Measurements from ENCODE around the gene TRPT1.
A peak's percentile ranks its signal among the peaks of the same experiment; 100 is the strongest.

TRPT1 gene, protein sequence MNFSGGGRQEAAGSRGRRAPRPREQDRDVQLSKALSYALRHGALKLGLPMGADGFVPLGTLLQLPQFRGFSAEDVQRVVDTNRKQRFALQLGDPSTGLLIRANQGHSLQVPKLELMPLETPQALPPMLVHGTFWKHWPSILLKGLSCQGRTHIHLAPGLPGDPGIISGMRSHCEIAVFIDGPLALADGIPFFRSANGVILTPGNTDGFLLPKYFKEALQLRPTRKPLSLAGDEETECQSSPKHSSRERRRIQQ

GRCh38 chr11:64225608-64226506 is at the start of gene TRPT1, which contains the start of gene NUDT22:
Gene TRPT1 (minus strand): TSS chr11:64226186. CDS start chr11:64225860, 326 bp downstream.
Gene NUDT22 (plus strand): TSS chr11:64226274. CDS start chr11:64226653, 379 bp downstream.
- H3K27ac ChIP-seq (ENCODE audit: low read depth, low read length) = peak within 1 kb of the TSS; percentile 87
- H3K9ac ChIP-seq (ENCODE audit: low read length in 5 of 5) = peak within 1 kb of the TSS; percentile 48 to 95 (median 86)
- no peaks in the 10 kb centered on the region for H3K9me3 ChIP-seq (ENCODE audit: control insufficient read depth in 5 of 5, low read length in 5 of 5)
- H3K4me3 ChIP-seq (ENCODE audit: low read depth in 1 of 5, low read length in 5 of 5) = peak within 1 kb of the TSS; percentile 83 to 94 (median 92)
- peaks cover 2 to 50% (median 44%) of the 10 kb centered on the region in 5 donors for H3K4me1 ChIP-seq (ENCODE audit: control insufficient read depth in 5 of 5, insufficient read depth in 5 of 5, low read length in 5 of 5)
- no peaks in the 10 kb centered on the region for H3K27me3 ChIP-seq (ENCODE audit: control insufficient read depth in 5 of 5, insufficient read depth in 4 of 5, low read length in 5 of 5)
- peaks cover 0 to 26% (median 14%) of the 10 kb centered on the region in 5 donors for H3K36me3 ChIP-seq (ENCODE audit: control insufficient read depth in 5 of 5, insufficient read depth in 5 of 5, low read length in 5 of 5)

GRCh38 chr11:64275031-64275800 is 49.2 kb upstream of the TRPT1 start:
- Histone ChIP-seq H3K9ac (ENCODE audit: low read length in 5 of 5) (no peak overlapping the region), H3K4me1 (ENCODE audit: control insufficient read depth in 5 of 5, insufficient read depth in 5 of 5, low read length in 5 of 5) (peaks cover 11 to 19% (median 16%) of the 10 kb centered on the region in 5 donors), H3K4me3 (ENCODE audit: low read depth in 1 of 5, low read length in 5 of 5) (no peak overlapping the region), H3K36me3 (ENCODE audit: control insufficient read depth in 5 of 5, insufficient read depth in 5 of 5, low read length in 5 of 5) (peaks cover 0 to 37% (median 22%) of the 10 kb centered on the region in 5 donors), H3K9me3 (ENCODE audit: control insufficient read depth in 5 of 5, low read length in 5 of 5) (peaks cover 0 to 3% (median 0%) of the 10 kb centered on the region in 5 donors), H3K27me3 (ENCODE audit: control insufficient read depth in 5 of 5, insufficient read depth in 4 of 5, low read length in 5 of 5) (peaks cover 0 to 7% (median 0%) of the 10 kb centered on the region in 5 donors), H3K27ac (ENCODE audit: low read depth, low read length) (no peak overlapping the region)

- Histone ChIP-seq H3K4me1 (ENCODE audit: control insufficient read depth in 5 of 5, insufficient read depth in 5 of 5, low read length in 5 of 5) (peaks cover 26 to 50% (median 36%) of the 10 kb centered on the region in 5 donors), H3K9ac (ENCODE audit: low read length in 5 of 5) (peak overlapping the region; percentile 95 to 99 (median 96)), H3K27ac (ENCODE audit: low read depth, low read length) (peak overlapping the region; percentile 99), H3K4me3 (ENCODE audit: low read depth in 1 of 5, low read length in 5 of 5) (peak overlapping the region; percentile 77 to 92 (median 89)), H3K27me3 (ENCODE audit: control insufficient read depth in 5 of 5, insufficient read depth in 4 of 5, low read length in 5 of 5) (peaks cover 0 to 13% (median 0%) of the 10 kb centered on the region in 5 donors), H3K36me3 (ENCODE audit: control insufficient read depth in 5 of 5, insufficient read depth in 5 of 5, low read length in 5 of 5) (peaks cover 0 to 18% (median 16%) of the 10 kb centered on the region in 5 donors), H3K9me3 (ENCODE audit: control insufficient read depth in 5 of 5, low read length in 5 of 5) (peaks cover 0 to 3% (median 0%) of the 10 kb centered on the region in 5 donors)
Observed at GRCh38 chr11:64269540-64270220, 43.7 kb upstream of the TRPT1 start.

DNA sequence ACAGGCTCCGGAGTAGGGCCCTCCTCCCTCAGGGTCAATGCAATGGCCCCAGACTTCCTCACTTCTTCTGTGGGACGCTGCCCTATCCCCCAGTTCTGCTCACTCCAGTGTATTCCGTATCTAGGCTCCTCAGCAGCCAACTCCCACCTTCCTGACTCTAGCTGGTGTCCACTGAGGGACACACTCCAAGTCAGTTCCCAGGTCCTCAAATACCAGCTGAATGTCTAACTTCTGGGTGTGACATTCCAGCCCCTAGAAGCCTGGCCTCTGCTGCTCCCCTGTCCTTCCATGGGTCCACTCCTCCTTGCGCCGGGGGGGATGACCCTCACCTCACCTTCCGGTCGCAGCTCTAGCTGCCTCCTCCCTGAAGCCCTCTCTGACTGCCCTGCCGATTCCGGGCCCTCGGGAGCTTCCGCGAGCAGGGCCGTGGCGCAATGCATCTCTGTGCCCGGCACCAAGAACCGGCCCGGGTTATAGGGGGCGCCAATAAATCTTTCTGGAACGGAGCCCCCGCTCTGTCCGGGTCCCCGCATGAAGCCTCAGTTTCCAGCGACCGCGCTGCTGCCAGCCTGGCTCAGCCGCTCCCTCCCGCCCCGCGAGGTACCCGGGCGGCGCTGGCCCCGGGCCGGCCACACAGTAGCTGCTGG is 43.0 kb upstream of the TRPT1 start:
- peaks cover 0 to 3% (median 0%) of the 10 kb centered on the region in 5 donors for H3K9me3 ChIP-seq (ENCODE audit: control insufficient read depth in 5 of 5, low read length in 5 of 5)
- peaks cover 26 to 50% (median 36%) of the 10 kb centered on the region in 5 donors for H3K4me1 ChIP-seq (ENCODE audit: control insufficient read depth in 5 of 5, insufficient read depth in 5 of 5, low read length in 5 of 5)
- H3K27me3 ChIP-seq (ENCODE audit: control insufficient read depth in 5 of 5, insufficient read depth in 4 of 5, low read length in 5 of 5) = peaks cover 0 to 13% (median 0%) of the 10 kb centered on the region in 5 donors
- peaks cover 0 to 25% (median 23%) of the 10 kb centered on the region in 5 donors for H3K36me3 ChIP-seq (ENCODE audit: control insufficient read depth in 5 of 5, insufficient read depth in 5 of 5, low read length in 5 of 5)
- H3K27ac ChIP-seq (ENCODE audit: low read depth, low read length) = peak overlapping the region; percentile 99
- H3K4me3 ChIP-seq (ENCODE audit: low read depth in 1 of 5, low read length in 5 of 5) = peak overlapping the region; percentile 69 to 92 (median 76)
- peak overlapping the region; percentile 35 to 91 (median 89) for H3K9ac ChIP-seq (ENCODE audit: low read length in 5 of 5)

DNA sequence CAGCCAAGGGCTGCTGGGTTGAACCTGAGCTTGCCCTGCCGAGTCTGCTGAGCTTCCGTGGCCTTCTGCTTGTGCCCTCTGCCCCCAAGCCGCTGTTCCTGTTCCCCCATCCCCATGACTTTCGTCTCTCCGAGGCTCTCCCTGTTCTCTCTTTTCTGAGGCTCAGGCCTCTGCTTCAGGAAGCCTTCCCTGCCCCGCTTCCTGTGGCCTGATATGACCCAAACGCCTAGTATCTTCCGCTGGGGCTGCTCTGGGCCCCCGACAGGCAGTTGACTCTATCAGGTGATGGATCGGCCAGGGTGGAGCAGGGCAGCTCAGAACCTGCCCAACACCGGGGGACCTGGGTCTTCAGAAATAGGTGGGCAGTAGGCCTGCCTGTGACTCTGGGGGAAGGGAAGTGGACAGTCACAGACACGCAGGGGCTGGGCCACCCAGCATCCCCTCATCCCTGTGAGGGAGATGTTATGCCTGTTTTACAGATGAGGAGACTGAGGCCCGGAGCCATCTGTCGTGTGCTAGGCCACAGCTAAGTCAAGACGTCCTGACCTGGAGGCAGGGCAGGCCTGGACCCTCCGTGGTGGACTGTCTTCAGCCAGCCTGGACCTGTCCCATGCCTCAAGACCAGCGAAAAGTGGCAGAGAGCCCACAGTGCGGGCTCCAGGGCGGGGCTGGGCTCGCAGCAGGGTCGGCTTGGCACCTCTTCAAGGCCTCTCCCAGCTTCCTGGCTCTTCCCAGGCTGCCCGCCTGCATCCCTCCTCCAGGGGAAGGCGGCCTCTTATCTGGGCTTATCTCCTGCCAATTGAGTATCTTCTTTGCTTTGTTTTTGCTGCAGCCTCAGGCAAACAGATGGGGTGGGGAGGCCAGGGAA is 42.3 kb upstream of the TRPT1 start:
- peaks cover 26 to 50% (median 36%) of the 10 kb centered on the region in 5 donors for H3K4me1 ChIP-seq (ENCODE audit: control insufficient read depth in 5 of 5, insufficient read depth in 5 of 5, low read length in 5 of 5)
- peaks cover 0 to 13% (median 0%) of the 10 kb centered on the region in 5 donors for H3K27me3 ChIP-seq (ENCODE audit: control insufficient read depth in 5 of 5, insufficient read depth in 4 of 5, low read length in 5 of 5)
- peak overlapping the region in 4 of 5 donors; percentile 81 to 91 (median 90) for H3K9ac ChIP-seq (ENCODE audit: low read length in 5 of 5)
- H3K36me3 ChIP-seq (ENCODE audit: control insufficient read depth in 5 of 5, insufficient read depth in 5 of 5, low read length in 5 of 5) = peaks cover 0 to 32% (median 30%) of the 10 kb centered on the region in 5 donors
- H3K27ac ChIP-seq (ENCODE audit: low read depth, low read length) = peak overlapping the region; percentile 99
- peaks cover 0 to 3% (median 0%) of the 10 kb centered on the region in 5 donors for H3K9me3 ChIP-seq (ENCODE audit: control insufficient read depth in 5 of 5, low read length in 5 of 5)
- peak overlapping the region; percentile 69 to 92 (median 76) for H3K4me3 ChIP-seq (ENCODE audit: low read depth in 1 of 5, low read length in 5 of 5)

DNA sequence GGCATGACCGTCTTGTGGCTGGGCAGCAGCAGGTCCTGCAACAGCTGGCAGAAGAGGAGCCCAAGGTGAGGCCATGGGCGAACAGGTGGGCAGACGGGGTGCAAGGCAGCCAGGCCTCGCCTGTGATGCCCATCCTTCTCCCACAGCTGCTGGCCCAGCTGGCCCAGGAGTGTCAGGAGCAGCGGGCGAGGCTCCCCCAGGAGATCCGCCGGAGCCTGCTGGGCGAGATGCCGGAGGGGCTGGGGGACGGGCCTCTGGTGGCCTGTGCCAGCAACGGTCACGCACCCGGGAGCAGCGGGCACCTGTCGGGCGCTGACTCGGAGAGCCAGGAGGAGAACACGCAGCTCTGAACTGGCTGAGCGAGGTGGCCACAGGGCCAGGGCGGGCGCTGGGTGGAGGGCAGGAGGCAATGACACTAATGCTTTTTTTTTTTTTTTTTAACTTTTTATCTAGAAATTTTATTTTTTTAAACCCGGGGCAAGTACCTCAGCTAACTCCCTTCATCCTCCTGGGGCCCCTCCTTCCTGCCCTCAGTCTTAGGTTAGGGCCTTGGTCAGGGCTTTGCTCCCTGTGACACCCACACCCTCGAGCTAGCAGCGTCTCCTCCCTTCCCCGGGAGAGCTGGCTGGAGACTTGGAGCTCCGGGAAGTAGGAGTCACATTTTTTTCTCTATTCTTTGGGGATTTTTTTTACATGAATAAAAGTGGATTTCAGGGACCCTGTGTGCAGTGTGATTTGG is 41.4 kb upstream of the TRPT1 start:
- Histone ChIP-seq H3K27ac (ENCODE audit: low read depth, low read length) (peak overlapping the region; percentile 99), H3K9me3 (ENCODE audit: control insufficient read depth in 5 of 5, low read length in 5 of 5) (peaks cover 0 to 3% (median 0%) of the 10 kb centered on the region in 5 donors), H3K4me1 (ENCODE audit: control insufficient read depth in 5 of 5, insufficient read depth in 5 of 5, low read length in 5 of 5) (peaks cover 26 to 47% (median 36%) of the 10 kb centered on the region in 5 donors), H3K27me3 (ENCODE audit: control insufficient read depth in 5 of 5, insufficient read depth in 4 of 5, low read length in 5 of 5) (peaks cover 0 to 13% (median 0%) of the 10 kb centered on the region in 5 donors), H3K4me3 (ENCODE audit: low read depth in 1 of 5, low read length in 5 of 5) (no peak overlapping the region), H3K9ac (ENCODE audit: low read length in 5 of 5) (peak overlapping the region in 4 of 5 donors; percentile 60 to 91 (median 86)), H3K36me3 (ENCODE audit: control insufficient read depth in 5 of 5, insufficient read depth in 5 of 5, low read length in 5 of 5) (peaks cover 0 to 41% (median 39%) of the 10 kb centered on the region in 5 donors)

DNA sequence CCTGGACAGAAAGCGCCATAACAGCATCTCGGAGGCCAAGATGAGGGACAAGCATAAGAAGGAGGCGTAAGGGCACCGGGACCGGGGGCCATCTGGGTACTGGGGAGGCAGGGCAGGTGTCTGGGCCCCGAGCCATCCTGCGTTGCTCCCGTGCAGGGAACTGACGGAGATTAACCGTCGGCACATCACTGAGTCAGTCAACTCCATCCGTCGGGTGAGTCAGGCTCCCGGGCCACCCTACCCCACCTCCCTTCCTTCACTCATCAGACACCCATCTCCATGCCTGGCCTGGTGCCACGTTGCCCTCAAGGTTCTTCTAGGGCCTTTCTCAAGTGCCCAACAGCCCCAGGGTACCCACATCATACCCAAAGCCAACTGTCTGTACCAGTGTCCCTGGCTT is 40.4 kb upstream of the TRPT1 start:
- Histone ChIP-seq H3K4me1 (ENCODE audit: control insufficient read depth in 5 of 5, insufficient read depth in 5 of 5, low read length in 5 of 5) (peaks cover 26 to 37% (median 28%) of the 10 kb centered on the region in 5 donors), H3K4me3 (ENCODE audit: low read depth in 1 of 5, low read length in 5 of 5) (no peak overlapping the region), H3K27me3 (ENCODE audit: control insufficient read depth in 5 of 5, insufficient read depth in 4 of 5, low read length in 5 of 5) (peaks cover 0 to 13% (median 0%) of the 10 kb centered on the region in 5 donors), H3K9me3 (ENCODE audit: control insufficient read depth in 5 of 5, low read length in 5 of 5) (peaks cover 0 to 3% (median 0%) of the 10 kb centered on the region in 5 donors), H3K9ac (ENCODE audit: low read length in 5 of 5) (no peak overlapping the region), H3K36me3 (ENCODE audit: control insufficient read depth in 5 of 5, insufficient read depth in 5 of 5, low read length in 5 of 5) (peaks cover 0 to 51% (median 49%) of the 10 kb centered on the region in 5 donors), H3K27ac (ENCODE audit: low read depth, low read length) (no peak overlapping the region)
